Endothelial cell of umbilical vein (primary cell): ENCODE data around the gene RCOR3.

Experiments
- CTCF ChIP-seq, 2 donors: IDR thresholded peaks; 1 replicate in 1 of 2; 2 replicates in 1 of 2; pipeline ENCODE4 v1.5.1; 2011; ENCODE audit warnings: low read length in 2 of 2, mild to moderate bottlenecking in 2 of 2, moderate library complexity in 2 of 2, control low read depth in 1 of 2, inconsistent platforms in 1 of 2, low read depth in 1 of 2; ENCODE audit not compliant: insufficient read depth in 1 of 2; ENCODE audit errors: extremely low read depth in 1 of 2
- JUN ChIP-seq: IDR thresholded peaks from 2 replicates; pipeline ENCODE4 v1.6.1; 2011; ENCODE audit warnings: borderline replicate concordance, low read depth; ENCODE audit not compliant: insufficient read length, insufficient read depth
- MYC ChIP-seq: IDR thresholded peaks from one replicate; pipeline ENCODE4 v1.6.1; 2011; ENCODE audit warnings: mild to moderate bottlenecking, low read depth, low read length
- POLR2A ChIP-seq: IDR thresholded peaks from 2 replicates; pipeline ENCODE4 v1.6.1; 2012; ENCODE audit warnings: low read depth, mild to moderate bottlenecking, control low read depth, low read length
- POLR2AphosphoS5 ChIP-seq: IDR thresholded peaks from 2 replicates; pipeline ENCODE4 v1.6.1; 2012; ENCODE audit warnings: low read depth, mild to moderate bottlenecking, control low read depth, low read length, moderate library complexity; ENCODE audit not compliant: insufficient read depth
- TF ChIP-seq, protein P1 (sequence below): IDR thresholded peaks from 2 replicates; pipeline ENCODE4 v1.6.1; 2011; ENCODE audit not compliant: insufficient read depth, insufficient read length

DNA sequence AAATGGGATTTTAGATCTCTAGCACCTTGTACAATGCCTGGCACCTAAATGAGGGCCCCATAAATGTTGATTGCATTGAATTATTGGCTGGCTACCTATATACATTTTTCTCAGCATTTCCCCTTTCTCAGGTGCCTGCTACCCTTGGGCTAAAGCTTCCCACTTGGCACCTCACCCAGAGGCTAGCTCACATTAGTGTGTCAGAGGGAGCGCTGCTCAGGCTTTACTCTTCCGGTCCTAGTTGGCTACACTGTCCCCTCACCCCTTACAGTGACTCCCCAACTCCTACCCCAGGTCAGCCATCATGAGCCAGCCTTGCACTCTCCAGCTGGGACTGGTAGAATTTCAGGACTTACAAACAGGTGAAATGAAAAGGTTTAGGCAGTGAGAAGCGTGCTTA lies 77.0 kb downstream of the RCOR3 start:
- no peak for TF ChIP-seq POLR2A
- TF ChIP-seq CTCF (IDR thresholded peaks at IDR 0.05; ENCODE audit: extremely low read depth in 1 of 2, insufficient read depth in 1 of 2, low read depth in 1 of 2, low read length in 2 of 2): no peak
- TF ChIP-seq, protein P1, sequence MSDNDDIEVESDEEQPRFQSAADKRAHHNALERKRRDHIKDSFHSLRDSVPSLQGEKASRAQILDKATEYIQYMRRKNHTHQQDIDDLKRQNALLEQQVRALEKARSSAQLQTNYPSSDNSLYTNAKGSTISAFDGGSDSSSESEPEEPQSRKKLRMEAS: no peak
- TF ChIP-seq POLR2AphosphoS5: no peak
- TF ChIP-seq JUN: no peak
- TF ChIP-seq MYC: no peak
